HFF-Myc (cell line): ENCODE results near the gene ELMOD1.

Source experiments
- DNase-seq: peaks from one replicate; pipeline ENCODE4 v3.0.0-alpha.2; 2011; ENCODE audit warnings: low read depth; ENCODE audit errors: extremely low read depth
- H3K4me3 ChIP-seq: replicated peaks from 2 replicates; pipeline ENCODE4 v1.5.1; 2011; ENCODE audit warnings: low read depth, mild to moderate bottlenecking, control low read depth, low read length
- TF ChIP-seq, protein P1 (sequence below): IDR thresholded peaks from 2 replicates; pipeline ENCODE4 v1.5.1; 2012; ENCODE audit warnings: mild to moderate bottlenecking, low read depth, low read length, control low read depth; ENCODE audit errors: missing control alignments

The ELMOD1 gene

DNA sequence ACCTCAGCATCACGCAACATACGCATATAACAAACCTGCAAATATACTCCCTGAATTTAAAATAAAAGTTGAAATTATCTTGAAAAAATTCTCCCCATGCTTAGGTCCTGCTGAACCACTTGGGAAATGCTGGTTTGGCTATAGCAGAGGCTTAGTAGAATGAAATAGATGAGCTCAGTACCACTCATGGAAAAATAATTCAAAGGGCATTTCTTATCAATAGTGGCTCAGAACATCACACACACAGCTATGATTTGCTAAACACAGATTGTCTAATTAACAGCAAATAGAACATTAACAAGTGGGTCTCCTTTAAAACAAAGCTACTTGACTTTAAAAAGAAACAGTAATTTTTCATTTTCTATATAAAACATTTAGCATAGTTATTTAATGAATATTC, 21.5 kb downstream of the ELMOD1 start:
- TF ChIP-seq, protein P1, sequence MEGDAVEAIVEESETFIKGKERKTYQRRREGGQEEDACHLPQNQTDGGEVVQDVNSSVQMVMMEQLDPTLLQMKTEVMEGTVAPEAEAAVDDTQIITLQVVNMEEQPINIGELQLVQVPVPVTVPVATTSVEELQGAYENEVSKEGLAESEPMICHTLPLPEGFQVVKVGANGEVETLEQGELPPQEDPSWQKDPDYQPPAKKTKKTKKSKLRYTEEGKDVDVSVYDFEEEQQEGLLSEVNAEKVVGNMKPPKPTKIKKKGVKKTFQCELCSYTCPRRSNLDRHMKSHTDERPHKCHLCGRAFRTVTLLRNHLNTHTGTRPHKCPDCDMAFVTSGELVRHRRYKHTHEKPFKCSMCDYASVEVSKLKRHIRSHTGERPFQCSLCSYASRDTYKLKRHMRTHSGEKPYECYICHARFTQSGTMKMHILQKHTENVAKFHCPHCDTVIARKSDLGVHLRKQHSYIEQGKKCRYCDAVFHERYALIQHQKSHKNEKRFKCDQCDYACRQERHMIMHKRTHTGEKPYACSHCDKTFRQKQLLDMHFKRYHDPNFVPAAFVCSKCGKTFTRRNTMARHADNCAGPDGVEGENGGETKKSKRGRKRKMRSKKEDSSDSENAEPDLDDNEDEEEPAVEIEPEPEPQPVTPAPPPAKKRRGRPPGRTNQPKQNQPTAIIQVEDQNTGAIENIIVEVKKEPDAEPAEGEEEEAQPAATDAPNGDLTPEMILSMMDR, result no peak
- no peak for DNase-seq
- no peak overlapping the region for H3K4me3 ChIP-seq

DNA sequence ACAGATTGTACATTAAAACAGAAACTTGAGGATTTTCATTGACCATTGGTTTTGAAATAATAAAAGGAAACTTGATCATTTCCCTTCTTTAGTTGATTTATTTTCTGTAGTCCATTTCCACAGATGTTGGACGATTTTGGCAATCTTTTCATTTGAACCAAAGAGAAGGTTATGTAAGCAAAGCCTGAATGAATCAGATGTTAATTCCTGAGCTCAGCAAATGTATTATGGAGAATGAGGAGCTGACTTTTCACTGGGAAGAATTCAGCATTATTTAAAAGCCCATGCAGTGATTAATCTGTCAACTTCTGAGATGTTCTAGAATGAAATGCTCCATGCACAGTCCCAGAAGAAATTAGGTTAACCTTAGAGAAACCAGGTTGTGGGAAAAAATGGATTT, 29.0 kb downstream of the ELMOD1 start:
- no peak for DNase-seq
- TF ChIP-seq, protein P1, result no peak
- no peak overlapping the region for H3K4me3 ChIP-seq

DNA sequence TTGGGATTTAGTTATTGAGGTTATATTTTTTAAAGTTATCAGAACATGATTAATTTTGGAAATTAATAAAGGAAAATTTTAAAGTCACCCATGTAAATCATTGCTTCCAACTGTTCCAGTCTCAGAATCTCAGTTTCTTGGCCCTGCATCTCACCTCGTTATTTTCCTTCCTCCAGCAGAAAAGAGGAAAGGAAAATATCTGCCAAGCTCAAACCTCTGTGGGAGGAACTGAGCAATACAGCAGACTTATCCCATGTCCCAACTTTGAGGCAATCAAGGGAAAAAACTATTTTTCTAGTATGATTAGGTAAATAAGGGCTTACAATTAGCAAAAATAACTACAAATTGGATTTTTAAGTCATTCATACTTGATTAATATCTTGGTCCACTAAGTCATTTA, 30.1 kb downstream of the ELMOD1 start:
- TF ChIP-seq, protein P1, result no peak
- H3K4me3 ChIP-seq, result no peak overlapping the region
- DNase-seq, result no peak

DNA sequence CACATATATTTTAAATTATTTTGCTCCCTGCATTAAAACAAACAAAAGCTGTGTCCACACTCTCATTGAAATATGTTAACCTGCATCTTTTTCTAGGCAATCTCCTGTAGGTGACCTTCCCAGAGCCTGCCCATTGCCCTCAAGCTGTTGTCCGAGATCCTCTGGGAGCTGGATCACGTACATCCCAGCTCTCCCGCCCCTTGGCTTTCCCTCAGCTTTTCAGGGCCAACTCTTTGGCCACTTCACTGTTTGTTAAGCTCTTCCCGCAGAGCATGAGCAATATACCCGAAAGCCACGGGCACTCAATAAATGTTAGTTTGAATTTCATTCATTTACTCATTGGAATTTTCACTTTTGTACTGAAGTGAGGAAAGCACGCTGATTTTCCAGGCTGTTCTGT, 32.2 kb downstream of the ELMOD1 start:
- no peak overlapping the region for H3K4me3 ChIP-seq
- TF ChIP-seq, protein P1, result no peak
- DNase-seq, result no peak

DNA sequence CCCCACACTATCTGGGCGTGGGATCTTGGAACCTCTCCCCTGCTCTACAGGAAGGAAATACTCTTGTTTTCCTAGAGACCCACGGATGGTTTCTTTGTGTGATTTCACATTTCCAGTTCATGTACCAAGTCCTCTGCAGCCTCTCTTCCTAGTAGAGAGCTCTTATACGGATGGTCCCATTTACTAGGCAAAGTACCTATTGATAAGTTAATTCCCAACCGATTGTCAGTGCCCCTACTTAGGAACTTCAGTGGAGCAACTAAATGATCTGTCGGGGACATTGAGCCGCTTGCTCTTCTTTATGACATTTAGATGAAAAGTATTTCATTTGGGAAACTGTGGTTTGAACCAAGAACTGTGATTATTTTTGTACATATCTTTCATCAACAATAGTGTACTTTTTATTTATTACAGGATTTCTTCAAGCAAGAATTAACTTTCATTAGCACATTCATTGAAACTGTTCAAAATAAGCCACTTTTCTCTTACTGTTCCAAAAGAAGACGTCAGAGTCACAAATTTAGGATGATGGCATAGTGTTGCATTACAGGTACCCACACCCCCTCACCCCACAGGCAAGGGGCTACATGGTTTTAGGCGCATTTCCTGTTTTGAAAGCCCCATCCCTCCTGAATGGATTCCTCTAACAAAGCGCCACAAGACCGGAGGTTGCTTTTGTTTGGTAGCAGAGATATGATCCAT, 34.2 kb downstream of the ELMOD1 start:
- TF ChIP-seq, protein P1, result no peak
- no peak overlapping the region for H3K4me3 ChIP-seq
- DNase-seq, result no peak

DNA sequence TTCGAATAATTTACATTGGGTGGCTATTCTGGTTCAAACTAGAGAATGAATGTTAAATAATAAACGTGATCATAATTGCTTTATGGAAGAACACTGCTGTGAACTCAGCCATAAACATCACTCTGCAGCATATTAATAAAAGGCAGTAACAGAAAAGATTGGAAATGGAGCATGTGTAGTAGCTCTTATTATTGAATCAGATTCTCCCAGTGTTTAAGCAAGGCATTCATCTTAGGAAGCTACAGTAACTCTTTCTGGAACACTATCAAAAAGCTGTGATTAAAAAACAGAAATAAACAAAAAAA, 34.7 kb downstream of the ELMOD1 start:
- no peak for DNase-seq
- TF ChIP-seq, protein P1, result no peak
- H3K4me3 ChIP-seq, result no peak overlapping the region

DNA sequence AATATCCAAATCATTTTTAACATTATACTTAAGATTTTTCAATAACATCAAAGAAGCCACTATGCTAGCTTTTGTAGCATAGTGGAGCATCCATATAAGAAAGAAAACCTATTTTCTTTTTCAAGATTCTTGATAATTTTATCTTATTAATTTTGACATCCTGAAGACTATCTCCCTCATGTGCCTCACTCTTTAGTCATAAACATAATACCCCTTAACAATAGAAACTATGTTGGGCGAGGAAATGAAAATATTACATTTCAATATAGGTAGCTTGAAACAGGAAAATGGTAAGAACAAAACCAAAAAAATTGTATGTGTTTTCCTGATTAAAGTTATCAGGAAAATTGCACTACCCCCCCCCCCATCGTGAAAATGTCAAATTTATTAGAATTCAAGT, 40.1 kb downstream of the ELMOD1 start:
- DNase-seq, result no peak
- no peak overlapping the region for H3K4me3 ChIP-seq
- TF ChIP-seq, protein P1, result no peak
